SU-DHL-6 (cell line): ENCODE results near the gene CD83.
A peak's percentile ranks its signal among the peaks of the same experiment; 100 is the strongest.

Experiments used
- H2AFZ ChIP-seq: fragments of 200-600 bp; sonication (generic); 2 replicates; pipeline ENCODE4 v1.6.1; 2014; ENCODE audit warnings: low read depth, mild to moderate bottlenecking, moderate library complexity, mixed read lengths, antibody characterized with exemption, low read length; ENCODE audit not compliant: severe bottlenecking
- H3F3A ChIP-seq: fragments of 200-600 bp; shearing (Covaris generic); 2 replicates; pipeline ENCODE4 v1.6.0; 2016; ENCODE audit warnings: antibody characterized with exemption, mild to moderate bottlenecking; ENCODE audit not compliant: insufficient read depth
- H3K27ac ChIP-seq: fragments of 200-600 bp; sonication (generic); 2 replicates; pipeline ENCODE4 v1.5.1; 2016; ENCODE audit warnings: low read depth, mild to moderate bottlenecking, low read length, moderate library complexity, mixed read lengths
- H3K27me3 ChIP-seq: fragments of 200-600 bp; sonication (generic), shearing (Covaris generic); 2 replicates; pipeline ENCODE4 v1.6.0; 2014; ENCODE audit warnings: mild to moderate bottlenecking, low read length
- H3K36me3 ChIP-seq: fragments of 200-600 bp; sonication (generic); 2 replicates; pipeline ENCODE4 v1.6.1; 2014; ENCODE audit warnings: mild to moderate bottlenecking, low read length, mixed read lengths
- H3K4me2 ChIP-seq: fragments of 300-600, 200-600 bp; shearing (Covaris generic), sonication (generic); 2 replicates; pipeline ENCODE4 v1.6.0; 2014; ENCODE audit warnings: low read length, low read depth, mild to moderate bottlenecking; ENCODE audit not compliant: poor library complexity, severe bottlenecking
- H3K4me3 ChIP-seq: fragments of 200-600 bp; sonication (generic); 2 replicates; pipeline ENCODE4 v1.5.1; 2014; ENCODE audit warnings: antibody characterized with exemption, low read length, mild to moderate bottlenecking, mixed read lengths; ENCODE audit not compliant: insufficient read depth, poor library complexity, severe bottlenecking
- H3K79me2 ChIP-seq: fragments of 200-600 bp; sonication (generic); 2 replicates; pipeline ENCODE4 v1.6.1; 2014; ENCODE audit warnings: mild to moderate bottlenecking, low read length, moderate library complexity; ENCODE audit not compliant: insufficient read depth
- H3K9ac ChIP-seq: fragments of 200-600 bp; sonication (generic); 2 replicates; pipeline ENCODE4 v1.7.0; 2014; ENCODE audit warnings: mild to moderate bottlenecking, low read length
- H3K9me2 ChIP-seq: fragments of 200-600 bp; sonication (generic); replicated peaks from 2 replicates; pipeline ENCODE4 v1.6.1; 2014; ENCODE audit warnings: low read length; ENCODE audit not compliant: insufficient read depth
- H3K9me3 ChIP-seq: fragments of 200-600 bp; sonication (generic); 2 replicates; pipeline ENCODE4 v1.6.1; 2014; ENCODE audit warnings: low read length, mixed read lengths; ENCODE audit not compliant: insufficient read depth
- H4K20me1 ChIP-seq: fragments of 200-600 bp; sonication (generic); 2 replicates; pipeline ENCODE4 v1.6.1; 2014; ENCODE audit warnings: low read depth, mild to moderate bottlenecking, antibody characterized with exemption, low read length, moderate library complexity, mixed read lengths
- CTCF ChIP-seq: fragments of 200-600 bp; sonication (generic); IDR thresholded peaks from one replicate; pipeline ENCODE4 v1.5.1; 2017; ENCODE audit warnings: antibody characterized with exemption, mild to moderate bottlenecking, low read length, moderate library complexity; ENCODE audit not compliant: insufficient read depth, poor library complexity, severe bottlenecking
- EZH2phosphoT487 ChIP-seq: fragments of 200-600 bp; sonication (generic), shearing (Covaris generic); conservative IDR thresholded peaks from 2 replicates; pipeline ENCODE4 v1.6.1; 2018; ENCODE audit warnings: mild to moderate bottlenecking, antibody characterized with exemption, low read length, moderate library complexity, mixed read lengths

CD83 gene

GRCh38 chr6:14075095-14075503 is 42.5 kb upstream of the CD83 start:
- Histone ChIP-seq H3K4me3 (no peak overlapping the region), H3K4me2 (peak overlapping the region; percentile 33), H2AFZ (peak overlapping the region; percentile 43), H3K9me2 (no peaks in the 10 kb centered on the region), H3K27me3 (no peaks in the 10 kb centered on the region), H4K20me1 (no peaks in the 10 kb centered on the region), H3K36me3 (no peaks in the 10 kb centered on the region), H3F3A (no peaks in the 10 kb centered on the region), H3K9me3 (no peaks in the 10 kb centered on the region), H3K79me2 (no peaks in the 10 kb centered on the region), H3K9ac (peak overlapping the region; percentile 3; the same call in 1 of the 2 replicates), H3K27ac (no peak overlapping the region)
- no peak for TF ChIP-seq EZH2phosphoT487

GRCh38 chr6:14077193-14077867 is 40.2 kb upstream of the CD83 start:
- H3K4me2 ChIP-seq: no peak overlapping the region

GRCh38 chr6:14079433-14079832 is 38.1 kb upstream of the CD83 start:
- no peak for TF ChIP-seq CTCF
- TF ChIP-seq EZH2phosphoT487: no peak

More at GRCh38 chr6:14077193-14077867, 40.2 kb upstream of the CD83 start:
- no peak overlapping the region for H3K9ac ChIP-seq
- no peaks in the 10 kb centered on the region for H3K9me2 ChIP-seq
- no peaks in the 10 kb centered on the region for H3K27me3 ChIP-seq
- H3K36me3 ChIP-seq: no peaks in the 10 kb centered on the region
- H4K20me1 ChIP-seq: no peaks in the 10 kb centered on the region
- no peak for TF ChIP-seq EZH2phosphoT487
- TF ChIP-seq CTCF: no peak
- no peak overlapping the region for H3K4me3 ChIP-seq
- H2AFZ ChIP-seq: no peak overlapping the region
- H3K79me2 ChIP-seq: no peaks in the 10 kb centered on the region
- H3K9me3 ChIP-seq: no peaks in the 10 kb centered on the region
- no peak overlapping the region for H3K27ac ChIP-seq
- H3F3A ChIP-seq: no peaks in the 10 kb centered on the region

GRCh38 chr6:14079971-14080370 is 37.6 kb upstream of the CD83 start:
- Histone ChIP-seq H2AFZ (no peak overlapping the region), H3F3A (no peaks in the 10 kb centered on the region), H3K27me3 (no peaks in the 10 kb centered on the region), H3K9me3 (no peaks in the 10 kb centered on the region), H4K20me1 (no peaks in the 10 kb centered on the region), H3K9ac (no peak overlapping the region), H3K36me3 (no peaks in the 10 kb centered on the region), H3K9me2 (no peaks in the 10 kb centered on the region), H3K4me2 (no peak overlapping the region), H3K79me2 (no peaks in the 10 kb centered on the region), H3K4me3 (no peak overlapping the region), H3K27ac (no peak overlapping the region)
- no peak for TF ChIP-seq CTCF
- TF ChIP-seq EZH2phosphoT487: no peak

More at GRCh38 chr6:14079433-14079832, 38.1 kb upstream of the CD83 start:
- no peak overlapping the region for H3K27ac ChIP-seq
- H3K9ac ChIP-seq: no peak overlapping the region
- no peaks in the 10 kb centered on the region for H3F3A ChIP-seq
- no peaks in the 10 kb centered on the region for H3K9me2 ChIP-seq
- no peak overlapping the region for H2AFZ ChIP-seq
- H3K36me3 ChIP-seq: no peaks in the 10 kb centered on the region
- H3K27me3 ChIP-seq: no peaks in the 10 kb centered on the region
- H3K4me3 ChIP-seq: no peak overlapping the region
- no peak overlapping the region for H3K4me2 ChIP-seq
- no peaks in the 10 kb centered on the region for H3K9me3 ChIP-seq
- no peaks in the 10 kb centered on the region for H3K79me2 ChIP-seq
- no peaks in the 10 kb centered on the region for H4K20me1 ChIP-seq
